ENCODE results near the gene ARMC3. TPM values are rescaled to one million over a fixed set of nuclear protein-coding genes. Genes with fewer than 3 reads are reported as not detected.

Gene ARMC3
- total and polyA plus RNA-seq, 2 experiments from 2014 or later: 0.24 TPM; not detected in 1

DNA sequence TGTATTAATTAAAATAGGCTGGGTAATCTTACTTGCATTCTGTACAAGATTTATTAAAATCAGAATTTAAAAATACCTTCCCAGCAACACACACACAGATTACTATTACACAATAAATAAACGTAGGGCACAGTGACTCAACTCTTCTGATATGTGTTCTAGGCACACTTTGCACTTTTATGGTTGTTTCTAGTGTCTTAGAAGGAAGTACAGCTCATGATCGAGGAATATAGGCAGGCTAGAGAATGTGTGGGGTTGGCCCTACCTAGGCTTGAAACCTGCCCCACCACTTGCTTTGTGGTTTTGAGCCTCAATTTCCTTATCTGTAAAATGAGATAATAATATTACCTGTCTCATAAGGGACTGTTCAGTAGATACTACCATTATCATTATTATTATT lies 30.5 kb downstream of the ARMC3 start (continued):
- TF ChIP-seq, protein P1, sequence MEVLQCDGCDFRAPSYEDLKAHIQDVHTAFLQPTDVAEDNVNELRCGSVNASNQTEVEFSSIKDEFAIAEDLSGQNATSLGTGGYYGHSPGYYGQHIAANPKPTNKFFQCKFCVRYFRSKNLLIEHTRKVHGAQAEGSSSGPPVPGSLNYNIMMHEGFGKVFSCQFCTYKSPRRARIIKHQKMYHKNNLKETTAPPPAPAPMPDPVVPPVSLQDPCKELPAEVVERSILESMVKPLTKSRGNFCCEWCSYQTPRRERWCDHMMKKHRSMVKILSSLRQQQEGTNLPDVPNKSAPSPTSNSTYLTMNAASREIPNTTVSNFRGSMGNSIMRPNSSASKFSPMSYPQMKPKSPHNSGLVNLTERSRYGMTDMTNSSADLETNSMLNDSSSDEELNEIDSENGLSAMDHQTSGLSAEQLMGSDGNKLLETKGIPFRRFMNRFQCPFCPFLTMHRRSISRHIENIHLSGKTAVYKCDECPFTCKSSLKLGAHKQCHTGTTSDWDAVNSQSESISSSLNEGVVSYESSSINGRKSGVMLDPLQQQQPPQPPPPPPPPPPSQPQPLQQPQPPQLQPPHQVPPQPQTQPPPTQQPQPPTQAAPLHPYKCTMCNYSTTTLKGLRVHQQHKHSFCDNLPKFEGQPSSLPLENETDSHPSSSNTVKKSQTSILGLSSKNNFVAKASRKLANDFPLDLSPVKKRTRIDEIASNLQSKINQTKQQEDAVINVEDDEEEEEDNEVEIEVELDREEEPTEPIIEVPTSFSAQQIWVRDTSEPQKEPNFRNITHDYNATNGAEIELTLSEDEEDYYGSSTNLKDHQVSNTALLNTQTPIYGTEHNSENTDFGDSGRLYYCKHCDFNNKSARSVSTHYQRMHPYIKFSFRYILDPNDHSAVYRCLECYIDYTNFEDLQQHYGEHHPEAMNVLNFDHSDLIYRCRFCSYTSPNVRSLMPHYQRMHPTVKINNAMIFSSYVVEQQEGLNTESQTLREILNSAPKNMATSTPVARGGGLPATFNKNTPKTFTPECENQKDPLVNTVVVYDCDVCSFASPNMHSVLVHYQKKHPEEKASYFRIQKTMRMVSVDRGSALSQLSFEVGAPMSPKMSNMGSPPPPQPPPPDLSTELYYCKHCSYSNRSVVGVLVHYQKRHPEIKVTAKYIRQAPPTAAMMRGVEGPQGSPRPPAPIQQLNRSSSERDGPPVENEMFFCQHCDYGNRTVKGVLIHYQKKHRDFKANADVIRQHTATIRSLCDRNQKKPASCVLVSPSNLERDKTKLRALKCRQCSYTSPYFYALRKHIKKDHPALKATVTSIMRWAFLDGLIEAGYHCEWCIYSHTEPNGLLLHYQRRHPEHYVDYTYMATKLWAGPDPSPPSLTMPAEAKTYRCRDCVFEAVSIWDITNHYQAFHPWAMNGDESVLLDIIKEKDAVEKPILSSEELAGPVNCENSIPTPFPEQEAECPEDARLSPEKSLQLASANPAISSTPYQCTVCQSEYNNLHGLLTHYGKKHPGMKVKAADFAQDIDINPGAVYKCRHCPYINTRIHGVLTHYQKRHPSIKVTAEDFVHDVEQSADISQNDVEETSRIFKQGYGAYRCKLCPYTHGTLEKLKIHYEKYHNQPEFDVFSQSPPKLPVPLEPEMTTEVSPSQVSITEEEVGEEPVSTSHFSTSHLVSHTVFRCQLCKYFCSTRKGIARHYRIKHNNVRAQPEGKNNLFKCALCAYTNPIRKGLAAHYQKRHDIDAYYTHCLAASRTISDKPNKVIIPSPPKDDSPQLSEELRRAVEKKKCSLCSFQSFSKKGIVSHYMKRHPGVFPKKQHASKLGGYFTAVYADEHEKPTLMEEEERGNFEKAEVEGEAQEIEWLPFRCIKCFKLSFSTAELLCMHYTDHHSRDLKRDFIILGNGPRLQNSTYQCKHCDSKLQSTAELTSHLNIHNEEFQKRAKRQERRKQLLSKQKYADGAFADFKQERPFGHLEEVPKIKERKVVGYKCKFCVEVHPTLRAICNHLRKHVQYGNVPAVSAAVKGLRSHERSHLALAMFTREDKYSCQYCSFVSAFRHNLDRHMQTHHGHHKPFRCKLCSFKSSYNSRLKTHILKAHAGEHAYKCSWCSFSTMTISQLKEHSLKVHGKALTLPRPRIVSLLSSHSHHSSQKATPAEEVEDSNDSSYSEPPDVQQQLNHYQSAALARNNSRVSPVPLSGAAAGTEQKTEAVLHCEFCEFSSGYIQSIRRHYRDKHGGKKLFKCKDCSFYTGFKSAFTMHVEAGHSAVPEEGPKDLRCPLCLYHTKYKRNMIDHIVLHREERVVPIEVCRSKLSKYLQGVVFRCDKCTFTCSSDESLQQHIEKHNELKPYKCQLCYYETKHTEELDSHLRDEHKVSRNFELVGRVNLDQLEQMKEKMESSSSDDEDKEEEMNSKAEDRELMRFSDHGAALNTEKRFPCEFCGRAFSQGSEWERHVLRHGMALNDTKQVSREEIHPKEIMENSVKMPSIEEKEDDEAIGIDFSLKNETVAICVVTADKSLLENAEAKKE (CRISPR knock-in tag; IDR thresholded peaks at IDR 0.05): no peak
- no peak for TF ChIP-seq EZH2 (IDR thresholded peaks at IDR 0.05; ENCODE audit: low read depth, unreplicated experiment)
- TF ChIP-seq, protein P2, sequence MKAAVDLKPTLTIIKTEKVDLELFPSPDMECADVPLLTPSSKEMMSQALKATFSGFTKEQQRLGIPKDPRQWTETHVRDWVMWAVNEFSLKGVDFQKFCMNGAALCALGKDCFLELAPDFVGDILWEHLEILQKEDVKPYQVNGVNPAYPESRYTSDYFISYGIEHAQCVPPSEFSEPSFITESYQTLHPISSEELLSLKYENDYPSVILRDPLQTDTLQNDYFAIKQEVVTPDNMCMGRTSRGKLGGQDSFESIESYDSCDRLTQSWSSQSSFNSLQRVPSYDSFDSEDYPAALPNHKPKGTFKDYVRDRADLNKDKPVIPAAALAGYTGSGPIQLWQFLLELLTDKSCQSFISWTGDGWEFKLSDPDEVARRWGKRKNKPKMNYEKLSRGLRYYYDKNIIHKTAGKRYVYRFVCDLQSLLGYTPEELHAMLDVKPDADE (IDR thresholded peaks at IDR 0.05): no peak
- TF ChIP-seq, protein P3, sequence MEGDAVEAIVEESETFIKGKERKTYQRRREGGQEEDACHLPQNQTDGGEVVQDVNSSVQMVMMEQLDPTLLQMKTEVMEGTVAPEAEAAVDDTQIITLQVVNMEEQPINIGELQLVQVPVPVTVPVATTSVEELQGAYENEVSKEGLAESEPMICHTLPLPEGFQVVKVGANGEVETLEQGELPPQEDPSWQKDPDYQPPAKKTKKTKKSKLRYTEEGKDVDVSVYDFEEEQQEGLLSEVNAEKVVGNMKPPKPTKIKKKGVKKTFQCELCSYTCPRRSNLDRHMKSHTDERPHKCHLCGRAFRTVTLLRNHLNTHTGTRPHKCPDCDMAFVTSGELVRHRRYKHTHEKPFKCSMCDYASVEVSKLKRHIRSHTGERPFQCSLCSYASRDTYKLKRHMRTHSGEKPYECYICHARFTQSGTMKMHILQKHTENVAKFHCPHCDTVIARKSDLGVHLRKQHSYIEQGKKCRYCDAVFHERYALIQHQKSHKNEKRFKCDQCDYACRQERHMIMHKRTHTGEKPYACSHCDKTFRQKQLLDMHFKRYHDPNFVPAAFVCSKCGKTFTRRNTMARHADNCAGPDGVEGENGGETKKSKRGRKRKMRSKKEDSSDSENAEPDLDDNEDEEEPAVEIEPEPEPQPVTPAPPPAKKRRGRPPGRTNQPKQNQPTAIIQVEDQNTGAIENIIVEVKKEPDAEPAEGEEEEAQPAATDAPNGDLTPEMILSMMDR (conservative IDR thresholded peaks at IDR 0.05; ENCODE audit: low read depth in 2 of 2): no peak
- TF ChIP-seq NANOG (IDR thresholded peaks at IDR 0.05; ENCODE audit: borderline replicate concordance): no peak
- no peak for TF ChIP-seq CREB1 (CRISPR knock-in tag; IDR thresholded peaks at IDR 0.05; ENCODE audit: low read depth)
- TF ChIP-seq STAT1 (IDR thresholded peaks at IDR 0.05; ENCODE audit: unreplicated experiment): no peak

Data from GM23338 (cell line).